Measurements from ENCODE around the gene PLA2G4E. TPM values are rescaled to one million over a fixed set of nuclear protein-coding genes. Genes with fewer than 3 reads are reported as not detected.

The PLA2G4E gene
- total and polyA plus RNA-seq, 8 donors: 0.06 to 1.2 (median 0.09) TPM

- Histone ChIP-seq H3K9me3 (no peaks in the 10 kb centered on the region), H3K27ac (peak overlapping the region; percentile 44 to 82), H3K4me1 (peaks cover 16 to 92% of the 10 kb centered on the region in 2 donors), H3K4me3 (no peak overlapping the region), H3K36me3 (peaks cover 0 to 23% of the 10 kb centered on the region in 2 donors), H3K27me3 (no peaks in the 10 kb centered on the region)
- no peak for DNase-seq
- TF ChIP-seq CTCF (IDR thresholded peaks at IDR 0.05): no peak
- intact Hi-C loops (cut with DNase I): no loop called here
- peak; percentile 30 for ATAC-seq
Observed at GRCh38 chr15:41936649-41937567, 83.9 kb downstream of the PLA2G4E start.

- peak overlapping the region in 1 of 2 donors; percentile 82 for H3K27ac ChIP-seq
- peaks cover 0 to 16% of the 10 kb centered on the region in 2 donors for H3K36me3 ChIP-seq
- no peak overlapping the region for H3K4me3 ChIP-seq
- no peaks in the 10 kb centered on the region for H3K9me3 ChIP-seq
- DNase-seq: no peak
- no peak for ATAC-seq
- H3K4me1 ChIP-seq: peaks cover 18 to 95% of the 10 kb centered on the region in 2 donors
- intact Hi-C loops (cut with DNase I): no loop called here
- no peak for TF ChIP-seq CTCF (IDR thresholded peaks at IDR 0.05)
- H3K27me3 ChIP-seq: no peaks in the 10 kb centered on the region
Observed at GRCh38 chr15:41936155-41936554, 84.7 kb downstream of the PLA2G4E start.

GRCh38 chr15:41935566-41936020, 85.2 kb downstream of the PLA2G4E start:
- peak; percentile 31 for ATAC-seq
- no peak for TF ChIP-seq CTCF (IDR thresholded peaks at IDR 0.05)
- DNase-seq: no peak
- H3K9me3 ChIP-seq: no peaks in the 10 kb centered on the region
- H3K4me1 ChIP-seq: peaks cover 24 to 95% of the 10 kb centered on the region in 2 donors
- H3K4me3 ChIP-seq: no peak overlapping the region
- H3K27me3 ChIP-seq: no peaks in the 10 kb centered on the region
- H3K36me3 ChIP-seq: peaks cover 0 to 16% of the 10 kb centered on the region in 2 donors
- peak overlapping the region in 1 of 2 donors; percentile 82 for H3K27ac ChIP-seq
- intact Hi-C loops (cut with DNase I): no loop called here

- peaks cover 0 to 10% of the 10 kb centered on the region in 2 donors for H3K36me3 ChIP-seq
- H3K4me1 ChIP-seq: peaks cover 31 to 95% of the 10 kb centered on the region in 2 donors
- H3K4me3 ChIP-seq: no peak overlapping the region
- H3K9me3 ChIP-seq: no peaks in the 10 kb centered on the region
- no peaks in the 10 kb centered on the region for H3K27me3 ChIP-seq
- peak overlapping the region; percentile 26 to 82 for H3K27ac ChIP-seq
- intact Hi-C loops (cut with DNase I): no loop called here
- TF ChIP-seq CTCF (IDR thresholded peaks at IDR 0.05): no peak
- ATAC-seq (peak; percentile 25), DNase-seq (no peak)
Observed at GRCh38 chr15:41934843-41935242, 86.0 kb downstream of the PLA2G4E start.

- no peak overlapping the region for H3K4me3 ChIP-seq
- ATAC-seq: peak; percentile 22
- no peak for TF ChIP-seq CTCF (IDR thresholded peaks at IDR 0.05)
Observed at GRCh38 chr15:41933771-41934170, 87.1 kb downstream of the PLA2G4E start.

More at GRCh38 chr15:41933771-41934170, 87.1 kb downstream of the PLA2G4E start:
- no peaks in the 10 kb centered on the region for H3K9me3 ChIP-seq
- no peak for DNase-seq
- H3K27ac ChIP-seq: peak overlapping the region in 1 of 2 donors; percentile 82
- H3K4me1 ChIP-seq: peaks cover 42 to 100% of the 10 kb centered on the region in 2 donors
- H3K36me3 ChIP-seq: peaks cover 0 to 6% of the 10 kb centered on the region in 2 donors
- no peaks in the 10 kb centered on the region for H3K27me3 ChIP-seq
- intact Hi-C loops (cut with DNase I): no loop called here
